Panc1 (cell line): ENCODE measurements around the gene TRIM66. TPM values are rescaled to one million over a fixed set of nuclear protein-coding genes. Genes with fewer than 3 reads are reported as not detected.
A peak's percentile ranks its signal among the peaks of the same experiment; 100 is the strongest.

ENCODE experiments used
- ATAC-seq: fragments of 200-7000 bp; cut with Tn5 transposase; 2 replicates; pipeline ENCODE4 v1.9.1; 2020; ENCODE audit warnings: mild to moderate bottlenecking, moderate library complexity
- BruUV-seq: library from RNA; stranded (reverse); fragments of 400-500 nt; replicated peaks from 2 replicates; lab custom pipeline; 2021; lab: Mats Ljungman, UMichigan
- CTCF ChIA-PET: fragments of 300-600 bp; sonication (Branson Sonifier 250); formaldehyde crosslinking; loops from one replicate; lab custom pipeline; 2022; ENCODE audit warnings: antibody characterized with exemption; lab: Charles Lee
- POLR2A ChIA-PET: fragments of 300-600 bp; sonication (Branson Sonifier 250); formaldehyde crosslinking; loops from one replicate; lab custom pipeline; 2022; ENCODE audit warnings: antibody characterized with exemption; lab: Charles Lee
- DNase-seq: peaks from one replicate; pipeline ENCODE4 v3.0.0-alpha.2; 2010; ENCODE audit warnings: low read depth, low spot score
- H3K27ac ChIP-seq: 2 replicates; pipeline ENCODE4 v1.5.1; 2011; ENCODE audit warnings: mild to moderate bottlenecking, low read length, inconsistent platforms
- H3K27me3 ChIP-seq: fragments of 200-500 bp; sonication (Bioruptor generic); 2 replicates; pipeline ENCODE4 v1.6.0; 2014; ENCODE audit warnings: low read length, inconsistent platforms; ENCODE audit not compliant: control insufficient read depth, insufficient read depth
- H3K36me3 ChIP-seq: fragments of 200-500 bp; sonication (Bioruptor generic); 2 replicates; pipeline ENCODE4 v1.5.1; 2014; ENCODE audit warnings: inconsistent platforms, mild to moderate bottlenecking, low read length, moderate library complexity; ENCODE audit not compliant: control insufficient read depth, insufficient read depth
- H3K4me1 ChIP-seq: 2 replicates; pipeline ENCODE4 v1.5.1; 2011; ENCODE audit warnings: inconsistent platforms, mild to moderate bottlenecking, low read length, moderate library complexity; ENCODE audit not compliant: control insufficient read depth, insufficient read depth
- H3K4me3 ChIP-seq, 2 experiments: 2 replicates each; pipeline ENCODE4 v1.5.1; 2011 to 2012; ENCODE audit warnings: low read depth in 2 of 2, low read length in 2 of 2, mild to moderate bottlenecking in 2 of 2, inconsistent platforms in 1 of 2, moderate library complexity in 1 of 2
- H3K9me3 ChIP-seq: fragments of 200-500 bp; sonication (Bioruptor generic); 2 replicates; pipeline ENCODE4 v1.5.1; 2014; ENCODE audit warnings: low read depth, mild to moderate bottlenecking, inconsistent platforms, low read length, moderate library complexity; ENCODE audit not compliant: control insufficient read depth, insufficient read depth
- CTCF ChIP-seq: fragments of 450-650 bp; IDR thresholded peaks from 2 replicates; pipeline ENCODE4 v1.5.1; 2017; ENCODE audit warnings: mild to moderate bottlenecking
- POLR2AphosphoS5 ChIP-seq: IDR thresholded peaks from 2 replicates; pipeline ENCODE4 v1.6.1; 2012; ENCODE audit warnings: mild to moderate bottlenecking, low read depth, low read length, moderate library complexity
- REST ChIP-seq, 2 experiments: IDR thresholded peaks; 2 replicates each; pipeline ENCODE4 v1.6.1; 2011 to 2012; ENCODE audit warnings: low read depth in 2 of 2, control low read depth in 1 of 2, low read length in 1 of 2, mild to moderate bottlenecking in 1 of 2, moderate library complexity in 1 of 2; ENCODE audit not compliant: insufficient read depth in 1 of 2
- SIN3A ChIP-seq: IDR thresholded peaks from 2 replicates; pipeline ENCODE4 v1.6.1; 2012; ENCODE audit warnings: low read depth, mild to moderate bottlenecking, low read length, moderate library complexity, borderline replicate concordance; ENCODE audit not compliant: insufficient read depth
- TCF7L2 ChIP-seq: IDR thresholded peaks from 2 replicates; pipeline ENCODE4 v1.6.1; 2011; ENCODE audit warnings: mild to moderate bottlenecking, low read depth, low read length, inconsistent platforms
- in situ Hi-C: cut with HindIII; loops from 2 replicates; pipeline ENCODE4 v1.10.0; 2016; ENCODE audit warnings: low sequenced_read_pairs, low pct_unique_long_range_greater_than_20kb
- intact Hi-C: fragments of 100-400 bp; cut with micrococcal nuclease; formaldehyde crosslinking; loops from one replicate; pipeline ENCODE4 v1.10.0; 2022; ENCODE audit not compliant: unreplicated experiment
- total RNA-seq: library from RNA; stranded (reverse); gene quantifications from one replicate; pipeline ENCODE4 v1.2.1, GENCODE V29; 2021; ENCODE audit not compliant: unreplicated experiment

Gene TRIM66
- total RNA-seq, 1 experiment from 2014 or later: 30.4 TPM

GRCh38 chr11:8691601-8692000 is 9.1 kb upstream of the TRIM66 start:
- DNase-seq: no peak
- H3K36me3 ChIP-seq: peaks cover 6% of the 10 kb centered on the region
- H3K4me1 ChIP-seq: peaks cover 24% of the 10 kb centered on the region
- no peak overlapping the region for H3K4me3 ChIP-seq
- ChIA-PET POLR2A (no interaction called here), CTCF (interaction anchor here (1.3 kb wide), 1 partner anchor 120 kb away, joined by 3 read pairs; no protein-coding TSS in a partner anchor)
- no peaks in the 10 kb centered on the region for H3K9me3 ChIP-seq
- in situ Hi-C loops (no loop called here), intact Hi-C loops (no loop called here)
- no peak for TF ChIP-seq POLR2AphosphoS5
- no TSS peak for BruUV-seq
- no peak overlapping the region for H3K27ac ChIP-seq
- no peaks in the 10 kb centered on the region for H3K27me3 ChIP-seq
- ATAC-seq: no peak

- Histone ChIP-seq H3K27me3 (no peaks in the 10 kb centered on the region), H3K27ac (peak overlapping the region; percentile 98), H3K4me3 (no peak overlapping the region), H3K9me3 (no peaks in the 10 kb centered on the region), H3K36me3 (peaks cover 14% of the 10 kb centered on the region), H3K4me1 (peaks cover 34% of the 10 kb centered on the region)
- CTCF ChIA-PET: interaction anchor here (1.0 to 1.3 kb wide), 3 partner anchors 9 to 269 kb away, joined by 3 to 6 read pairs (median 3); no protein-coding TSS in a partner anchor
- BruUV-seq: no TSS peak
- DNase-seq: no peak
- intact Hi-C loops (no loop called here), in situ Hi-C loops (no loop called here)
- TF ChIP-seq CTCF (no peak), TCF7L2 (no peak), POLR2AphosphoS5 (no peak), SIN3A (no peak), REST (IDR thresholded peaks at IDR 0.05; ENCODE audit: insufficient read depth in 1 of 2, low read depth in 2 of 2, low read length in 1 of 2) (no peak)
- ATAC-seq: no peak
- POLR2A ChIA-PET: interaction anchor here (0.7 kb wide), 1 partner anchor 123 kb away, joined by 3 read pairs; no protein-coding TSS in a partner anchor
Observed at GRCh38 chr11:8690374-8691342, 8.2 kb upstream of the TRIM66 start.
